ENCODE data around the gene LIMCH1.
"Not testable (repeated sequence)": the region's sequence is repeated elsewhere in the genome, so short reads cannot be mapped to it uniquely, and the experiment has no call there.

The LIMCH1 gene

GRCh38 chr4:41538017-41538733, at the start of gene LIMCH1:
LIMCH1 (plus strand) TSS chr4:41538157; CDS start chr4:41605996, 67,839 bp downstream.
- DNase-seq (ENCODE audit: low spot score), result no peak

GRCh38 chr4:41491081-41491576, 46.8 kb upstream of the LIMCH1 start:
- DNase-seq (ENCODE audit: low spot score), result not testable (repeated sequence)

- DNase-seq (ENCODE audit: low spot score), result peak; percentile 77
Observed at GRCh38 chr4:41496977-41497376, 41.0 kb upstream of the LIMCH1 start.

GRCh38 chr4:41498177-41498576, 39.8 kb upstream of the LIMCH1 start:
- no peak for DNase-seq (ENCODE audit: low spot score)

- no peak for DNase-seq (ENCODE audit: low spot score)
Observed at GRCh38 chr4:41504167-41504818, 33.7 kb upstream of the LIMCH1 start.

- peak; percentile 89 for DNase-seq (ENCODE audit: low spot score)
Observed at GRCh38 chr4:41505161-41505661, 32.7 kb upstream of the LIMCH1 start.

- DNase-seq (ENCODE audit: low spot score), result no peak
Observed at GRCh38 chr4:41506130-41506529, 31.8 kb upstream of the LIMCH1 start.

GRCh38 chr4:41507291-41507947, 30.5 kb upstream of the LIMCH1 start:
- DNase-seq (ENCODE audit: low spot score), result no peak

GRCh38 chr4:41509451-41509866, 28.5 kb upstream of the LIMCH1 start:
- DNase-seq (ENCODE audit: low spot score), result peak; percentile 80

- no peak for DNase-seq (ENCODE audit: low spot score)
Observed at GRCh38 chr4:41510179-41510578, 27.8 kb upstream of the LIMCH1 start.

GRCh38 chr4:41512136-41512535, 25.8 kb upstream of the LIMCH1 start:
- no peak for DNase-seq (ENCODE audit: low spot score)

GRCh38 chr4:41512596-41512995, 25.4 kb upstream of the LIMCH1 start:
- no peak for DNase-seq (ENCODE audit: low spot score)

- DNase-seq (ENCODE audit: low spot score), result no peak
Observed at GRCh38 chr4:41514169-41514568, 23.8 kb upstream of the LIMCH1 start.

GRCh38 chr4:41514766-41515481, 23.0 kb upstream of the LIMCH1 start:
- DNase-seq (ENCODE audit: low spot score), result no peak

GRCh38 chr4:41517121-41517520, 20.8 kb upstream of the LIMCH1 start:
- no peak for DNase-seq (ENCODE audit: low spot score)

GRCh38 chr4:41517747-41518146, 20.2 kb upstream of the LIMCH1 start:
- no peak for DNase-seq (ENCODE audit: low spot score)

- no peak for DNase-seq (ENCODE audit: low spot score)
Observed at GRCh38 chr4:41524425-41524824, 13.5 kb upstream of the LIMCH1 start.

- DNase-seq (ENCODE audit: low spot score), result no peak
Observed at GRCh38 chr4:41525129-41525528, 12.8 kb upstream of the LIMCH1 start.

- peak; percentile 50 for DNase-seq (ENCODE audit: low spot score)
Observed at GRCh38 chr4:41526628-41527027, 11.3 kb upstream of the LIMCH1 start.

GRCh38 chr4:41528512-41529205, 9.3 kb upstream of the LIMCH1 start:
- DNase-seq (ENCODE audit: low spot score), result no peak

GRCh38 chr4:41530741-41531140, 7.2 kb upstream of the LIMCH1 start:
- DNase-seq (ENCODE audit: low spot score), result no peak
